Aorta (tissue), 5 donors: ENCODE results near the gene PIP5K1B. TPM values are rescaled to one million over a fixed set of nuclear protein-coding genes. Genes with fewer than 3 reads are reported as not detected.

Experiments used
- ATAC-seq: fragments of 200-7000 bp; cut with Tn5 transposase; one replicate; pipeline ENCODE4 v1.9.1; 2022; ENCODE audit warnings: moderate library complexity; ENCODE audit not compliant: low FRiP score
- DNase-seq, 2 donors: peaks; one replicate each; pipeline ENCODE4 v3.0.0-alpha.2; 2020
- H3K27ac ChIP-seq, 2 donors: one replicate each; pipeline ENCODE4 v1.5.1; 2013; ENCODE audit warnings: low read length in 2 of 2, mild to moderate bottlenecking in 2 of 2, moderate library complexity in 2 of 2, control low read depth in 1 of 2, inconsistent platforms in 1 of 2, low read depth in 1 of 2
- H3K27me3 ChIP-seq, 2 donors: one replicate each; pipeline ENCODE4 v1.6.1; 2013; ENCODE audit warnings: control low read depth in 1 of 2, low read length in 1 of 2, mild to moderate bottlenecking in 1 of 2, moderate library complexity in 1 of 2; ENCODE audit not compliant: insufficient read depth in 2 of 2, control insufficient read depth in 1 of 2
- H3K36me3 ChIP-seq, 2 donors: one replicate each; pipeline ENCODE4 v1.6.1; 2013; ENCODE audit warnings: control low read depth in 1 of 2, low read length in 1 of 2, mild to moderate bottlenecking in 1 of 2; ENCODE audit not compliant: insufficient read depth in 2 of 2, control insufficient read depth in 1 of 2
- H3K4me1 ChIP-seq, 2 donors: one replicate each; pipeline ENCODE4 v1.6.1; 2013; ENCODE audit warnings: low read length in 2 of 2, control low read depth in 1 of 2, mild to moderate bottlenecking in 1 of 2, moderate library complexity in 1 of 2; ENCODE audit not compliant: insufficient read depth in 2 of 2, control insufficient read depth in 1 of 2
- H3K4me3 ChIP-seq, 2 donors: one replicate each; pipeline ENCODE4 v1.5.1; 2013; ENCODE audit warnings: low read length in 2 of 2, control low read depth in 1 of 2, mild to moderate bottlenecking in 1 of 2
- H3K9me3 ChIP-seq: one replicate; pipeline ENCODE4 v1.6.1; 2013; ENCODE audit warnings: mild to moderate bottlenecking, low read length; ENCODE audit not compliant: control insufficient read depth
- WGBS, 2 donors: extraction: QIAGEN DNeasy Blood & Tissue Kit; methylation state at CpG; one replicate each; pipeline ENCODE4 v1.1.7; 2013; 5-methylcytosine and 5-hydroxymethylcytosine counted together
- intact Hi-C, 2 donors: fragments of 100-400 bp; cut with DNase I; formaldehyde crosslinking; loops; one replicate each; pipeline versions ENCODE4 v1.14.2 to v1.15.0; 2022
- polyA plus RNA-seq, 2 donors: library from polyadenylated mRNA; stranded (reverse); fragments of 200-250 nt; gene quantifications; one replicate each; pipeline ENCODE4 v1.2.3, GENCODE V29; 2013
- total RNA-seq, 2 donors: library from RNA; stranded (reverse); fragmentation: NEBNext Ultra II Directional; extraction: Animal tissue kit (Norgen Biotek cat#: 25700); gene quantifications; one replicate each; pipeline ENCODE4 v1.2.1, GENCODE V29; 2021
- donor health status: healthy with polysubstance abuse.
- donor health status: Bipolar disorder and iron deficiency.
- donor health status: DM: no; HTN: no; CAD: no.
- donor health status: DM: no; HTN: no; CAD: no.
- donor health status: DM: yes; HTN: yes; CAD: no.

Gene PIP5K1B
- total and polyA plus RNA-seq, 4 donors = 0.82 to 14.5 (median 8.5) TPM

GRCh38 chr9:69054989-69055388 lies 349.9 kb downstream of the PIP5K1B start:
- Histone ChIP-seq H3K9me3 (no peaks in the 10 kb centered on the region), H3K27ac (no peak overlapping the region), H3K4me1 (no peaks in the 10 kb centered on the region), H3K36me3 (no peaks in the 10 kb centered on the region), H3K27me3 (no peaks in the 10 kb centered on the region), H3K4me3 (no peak overlapping the region)
- no peak for ATAC-seq
- no peak for DNase-seq
- intact Hi-C loops = loop anchor here (1.0 to 2.0 kb wide), 3 partner anchors 94 to 138 kb away; no protein-coding TSS in a partner anchor
- 23 to 28% methylated on average over 1 of the region's 1 CpG for WGBS, 2 donors

- WGBS, 2 donors = 94 to 95% methylated on average over 4 of the region's 4 CpGs
- Histone ChIP-seq H3K27ac (no peak overlapping the region), H3K36me3 (no peaks in the 10 kb centered on the region), H3K9me3 (no peaks in the 10 kb centered on the region), H3K4me1 (no peaks in the 10 kb centered on the region), H3K27me3 (no peaks in the 10 kb centered on the region), H3K4me3 (no peak overlapping the region)
- intact Hi-C loops = no loop called here
- no peak for DNase-seq
- no peak for ATAC-seq
These were observed 351.3 kb downstream of the PIP5K1B start for GRCh38 chr9:69056191-69056815.

GRCh38 chr9:69058101-69058500 lies 353.1 kb downstream of the PIP5K1B start:
- Histone ChIP-seq H3K27me3 (no peaks in the 10 kb centered on the region), H3K36me3 (no peaks in the 10 kb centered on the region), H3K9me3 (no peaks in the 10 kb centered on the region), H3K27ac (no peak overlapping the region), H3K4me1 (no peaks in the 10 kb centered on the region), H3K4me3 (no peak overlapping the region)
- intact Hi-C loops = no loop called here
- ATAC-seq = no peak
- DNase-seq = no peak
- 93 to 98% methylated on average over 2 of the region's 2 CpGs for WGBS, 2 donors

Other genes with a start within 250 kb of the PIP5K1B start
- not detected for gene TMEM252, start 164.4 kb upstream of the PIP5K1B start, total RNA-seq
- gene TMEM252, start 164.4 kb upstream of the PIP5K1B start, polyA plus RNA-seq = under 1 TPM in 1 of 2 donors, not detected in 1; 0.75 TPM